NCI-H2227 (cell line): Measurements from ENCODE around the gene NCBP1.
"Not testable (repeated sequence)": the region's sequence is repeated elsewhere in the genome, so short reads cannot be mapped to it uniquely, and the experiment has no call there.

Source experiments
- DNase-seq: peaks from one replicate; lab custom pipeline; 2025; ENCODE audit not compliant: unreplicated experiment; lab: John Stamatoyannopoulos, UW

Gene NCBP1

GRCh38 chr9:97668485-97668884 lies 34.9 kb downstream of the NCBP1 start:
- no peak for DNase-seq

- no peak for DNase-seq
Measured at GRCh38 chr9:97670586-97670985, 37.0 kb downstream of the NCBP1 start.

GRCh38 chr9:97672403-97672802 lies 38.8 kb downstream of the NCBP1 start:
- peak; percentile 26 for DNase-seq

GRCh38 chr9:97673922-97674321 lies 40.3 kb downstream of the NCBP1 start:
- DNase-seq = no peak

- no peak for DNase-seq
Measured at GRCh38 chr9:97675655-97676054, 42.0 kb downstream of the NCBP1 start.

GRCh38 chr9:97682242-97682641 lies 48.6 kb downstream of the NCBP1 start:
- DNase-seq = peak; percentile 18

- no peak for DNase-seq
Measured at GRCh38 chr9:97688654-97689053, 55.0 kb downstream of the NCBP1 start.

GRCh38 chr9:97689401-97690180 lies 56.0 kb downstream of the NCBP1 start:
- DNase-seq = no peak

- DNase-seq = no peak
Measured at GRCh38 chr9:97694769-97695168, 61.1 kb downstream of the NCBP1 start.

- no peak for DNase-seq
Measured at GRCh38 chr9:97695390-97695789, 61.8 kb downstream of the NCBP1 start.

- no peak for DNase-seq
Measured at GRCh38 chr9:97695995-97696802, 62.6 kb downstream of the NCBP1 start.

- DNase-seq = peak; percentile 95
Measured at GRCh38 chr9:97696803-97697601, 63.4 kb downstream of the NCBP1 start, which contains the start of gene XPA. Gene XPA (minus strand): TSS chr9:97697340. CDS start chr9:97697292, 48 bp downstream.

GRCh38 chr9:97697837-97698236 lies 64.2 kb downstream of the NCBP1 start:
- DNase-seq = no peak

GRCh38 chr9:97698865-97699264 lies 65.2 kb downstream of the NCBP1 start:
- no peak for DNase-seq

GRCh38 chr9:97699281-97699680 lies 65.7 kb downstream of the NCBP1 start:
- not testable (repeated sequence) for DNase-seq

- DNase-seq = not testable (repeated sequence)
Measured at GRCh38 chr9:97699824-97700223, 66.2 kb downstream of the NCBP1 start.

- DNase-seq = peak; percentile 35
Measured at GRCh38 chr9:97703437-97704344, 70.1 kb downstream of the NCBP1 start.

- no peak for DNase-seq
Measured at GRCh38 chr9:97704345-97704677, 70.7 kb downstream of the NCBP1 start.

GRCh38 chr9:97704851-97705250 lies 71.2 kb downstream of the NCBP1 start:
- no peak for DNase-seq

- no peak for DNase-seq
Measured at GRCh38 chr9:97705354-97705950, 71.8 kb downstream of the NCBP1 start.
